Panc1 (cell line): ENCODE measurements around the gene DOCK4. TPM values are rescaled to one million over a fixed set of nuclear protein-coding genes. Genes with fewer than 3 reads are reported as not detected.

Source experiments
- ATAC-seq: fragments of 200-7000 bp; cut with Tn5 transposase; 2 replicates; pipeline ENCODE4 v1.9.1; 2020; ENCODE audit warnings: mild to moderate bottlenecking, moderate library complexity
- BruUV-seq: library from RNA; stranded (reverse); fragments of 400-500 nt; replicated peaks from 2 replicates; lab custom pipeline; 2021; lab: Mats Ljungman, UMichigan
- CTCF ChIA-PET: fragments of 300-600 bp; sonication (Branson Sonifier 250); formaldehyde crosslinking; loops from one replicate; lab custom pipeline; 2022; ENCODE audit warnings: antibody characterized with exemption; lab: Charles Lee
- POLR2A ChIA-PET: fragments of 300-600 bp; sonication (Branson Sonifier 250); formaldehyde crosslinking; loops from one replicate; lab custom pipeline; 2022; ENCODE audit warnings: antibody characterized with exemption; lab: Charles Lee
- DNase-seq: peaks from one replicate; pipeline ENCODE4 v3.0.0-alpha.2; 2010; ENCODE audit warnings: low read depth, low spot score
- H3K27ac ChIP-seq: 2 replicates; pipeline ENCODE4 v1.5.1; 2011; ENCODE audit warnings: mild to moderate bottlenecking, low read length, inconsistent platforms
- H3K27me3 ChIP-seq: fragments of 200-500 bp; sonication (Bioruptor generic); 2 replicates; pipeline ENCODE4 v1.6.0; 2014; ENCODE audit warnings: low read length, inconsistent platforms; ENCODE audit not compliant: control insufficient read depth, insufficient read depth
- H3K36me3 ChIP-seq: fragments of 200-500 bp; sonication (Bioruptor generic); 2 replicates; pipeline ENCODE4 v1.5.1; 2014; ENCODE audit warnings: inconsistent platforms, mild to moderate bottlenecking, low read length, moderate library complexity; ENCODE audit not compliant: control insufficient read depth, insufficient read depth
- H3K4me1 ChIP-seq: 2 replicates; pipeline ENCODE4 v1.5.1; 2011; ENCODE audit warnings: inconsistent platforms, mild to moderate bottlenecking, low read length, moderate library complexity; ENCODE audit not compliant: control insufficient read depth, insufficient read depth
- H3K4me3 ChIP-seq, 2 experiments: 2 replicates each; pipeline ENCODE4 v1.5.1; 2011 to 2012; ENCODE audit warnings: low read depth in 2 of 2, low read length in 2 of 2, mild to moderate bottlenecking in 2 of 2, inconsistent platforms in 1 of 2, moderate library complexity in 1 of 2
- H3K9me3 ChIP-seq: fragments of 200-500 bp; sonication (Bioruptor generic); 2 replicates; pipeline ENCODE4 v1.5.1; 2014; ENCODE audit warnings: low read depth, mild to moderate bottlenecking, inconsistent platforms, low read length, moderate library complexity; ENCODE audit not compliant: control insufficient read depth, insufficient read depth
- POLR2AphosphoS5 ChIP-seq: IDR thresholded peaks from 2 replicates; pipeline ENCODE4 v1.6.1; 2012; ENCODE audit warnings: mild to moderate bottlenecking, low read depth, low read length, moderate library complexity
- SIN3A ChIP-seq: IDR thresholded peaks from 2 replicates; pipeline ENCODE4 v1.6.1; 2012; ENCODE audit warnings: low read depth, mild to moderate bottlenecking, low read length, moderate library complexity, borderline replicate concordance; ENCODE audit not compliant: insufficient read depth
- TCF7L2 ChIP-seq: IDR thresholded peaks from 2 replicates; pipeline ENCODE4 v1.6.1; 2011; ENCODE audit warnings: mild to moderate bottlenecking, low read depth, low read length, inconsistent platforms
- in situ Hi-C: cut with HindIII; loops from 2 replicates; pipeline ENCODE4 v1.10.0; 2016; ENCODE audit warnings: low sequenced_read_pairs, low pct_unique_long_range_greater_than_20kb
- intact Hi-C: fragments of 100-400 bp; cut with micrococcal nuclease; formaldehyde crosslinking; loops from one replicate; pipeline ENCODE4 v1.10.0; 2022; ENCODE audit not compliant: unreplicated experiment
- total RNA-seq: library from RNA; stranded (reverse); gene quantifications from one replicate; pipeline ENCODE4 v1.2.1, GENCODE V29; 2021; ENCODE audit not compliant: unreplicated experiment
- TF ChIP-seq, protein P1 (sequence below): fragments of 450-650 bp; IDR thresholded peaks from 2 replicates; pipeline ENCODE4 v1.5.1; 2017; ENCODE audit warnings: mild to moderate bottlenecking
- TF ChIP-seq, protein P2 (sequence below), 2 experiments: IDR thresholded peaks; 2 replicates each; pipeline ENCODE4 v1.6.1; 2011 to 2012; ENCODE audit warnings: low read depth in 2 of 2, control low read depth in 1 of 2, low read length in 1 of 2, mild to moderate bottlenecking in 1 of 2, moderate library complexity in 1 of 2; ENCODE audit not compliant: insufficient read depth in 1 of 2

Gene DOCK4
- total RNA-seq, 1 experiment from 2014 or later, result 10.8 TPM

DNA sequence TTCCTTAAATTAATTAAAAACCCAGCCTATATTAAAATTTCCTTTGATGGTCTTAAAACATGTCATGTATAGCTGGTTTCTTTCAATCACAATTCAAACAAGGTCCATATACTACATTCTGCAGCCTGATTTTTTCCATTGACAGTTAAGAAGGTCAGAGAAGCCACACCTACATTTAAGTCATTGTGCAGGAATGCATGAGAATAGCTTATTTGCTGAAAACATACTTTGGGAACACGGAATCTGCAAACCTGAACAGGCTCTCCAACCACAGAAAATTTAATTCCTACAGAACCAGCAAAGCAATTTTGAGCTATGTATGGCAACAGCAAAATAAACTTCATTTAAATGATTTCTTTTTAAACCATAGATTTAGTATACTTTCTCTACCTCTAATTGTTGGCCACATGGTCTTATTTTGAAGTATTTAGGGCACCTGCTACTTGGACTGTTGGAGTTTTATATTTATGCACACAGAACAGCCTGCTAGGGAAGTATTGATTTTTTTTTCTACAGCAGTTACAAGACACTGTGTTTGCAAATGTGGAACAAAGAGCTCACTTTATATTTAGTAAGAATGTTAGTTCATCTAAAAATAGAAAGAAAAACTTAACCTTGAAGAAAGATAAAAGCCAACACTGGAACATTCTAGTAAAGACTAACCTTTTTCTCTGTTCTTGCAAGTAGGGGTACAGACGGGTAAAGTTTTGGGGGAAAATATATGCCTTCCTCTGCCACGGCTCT lies 403.0 kb downstream of the DOCK4 start:
- POLR2A ChIA-PET, result no interaction called here
- Histone ChIP-seq H3K27ac (no peak overlapping the region), H3K36me3 (no peaks in the 10 kb centered on the region), H3K27me3 (no peaks in the 10 kb centered on the region), H3K4me1 (no peaks in the 10 kb centered on the region), H3K9me3 (0 out of 2 replicates have a peak, but pooled peaks cover 2% of the 10 kb centered on the region), H3K4me3 (no peak overlapping the region)
- ATAC-seq (no peak), DNase-seq (no peak)
- no TSS peak for BruUV-seq
- TF ChIP-seq TCF7L2, result no peak
- TF ChIP-seq, protein P1, sequence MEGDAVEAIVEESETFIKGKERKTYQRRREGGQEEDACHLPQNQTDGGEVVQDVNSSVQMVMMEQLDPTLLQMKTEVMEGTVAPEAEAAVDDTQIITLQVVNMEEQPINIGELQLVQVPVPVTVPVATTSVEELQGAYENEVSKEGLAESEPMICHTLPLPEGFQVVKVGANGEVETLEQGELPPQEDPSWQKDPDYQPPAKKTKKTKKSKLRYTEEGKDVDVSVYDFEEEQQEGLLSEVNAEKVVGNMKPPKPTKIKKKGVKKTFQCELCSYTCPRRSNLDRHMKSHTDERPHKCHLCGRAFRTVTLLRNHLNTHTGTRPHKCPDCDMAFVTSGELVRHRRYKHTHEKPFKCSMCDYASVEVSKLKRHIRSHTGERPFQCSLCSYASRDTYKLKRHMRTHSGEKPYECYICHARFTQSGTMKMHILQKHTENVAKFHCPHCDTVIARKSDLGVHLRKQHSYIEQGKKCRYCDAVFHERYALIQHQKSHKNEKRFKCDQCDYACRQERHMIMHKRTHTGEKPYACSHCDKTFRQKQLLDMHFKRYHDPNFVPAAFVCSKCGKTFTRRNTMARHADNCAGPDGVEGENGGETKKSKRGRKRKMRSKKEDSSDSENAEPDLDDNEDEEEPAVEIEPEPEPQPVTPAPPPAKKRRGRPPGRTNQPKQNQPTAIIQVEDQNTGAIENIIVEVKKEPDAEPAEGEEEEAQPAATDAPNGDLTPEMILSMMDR, result no peak
- TF ChIP-seq, protein P2, sequence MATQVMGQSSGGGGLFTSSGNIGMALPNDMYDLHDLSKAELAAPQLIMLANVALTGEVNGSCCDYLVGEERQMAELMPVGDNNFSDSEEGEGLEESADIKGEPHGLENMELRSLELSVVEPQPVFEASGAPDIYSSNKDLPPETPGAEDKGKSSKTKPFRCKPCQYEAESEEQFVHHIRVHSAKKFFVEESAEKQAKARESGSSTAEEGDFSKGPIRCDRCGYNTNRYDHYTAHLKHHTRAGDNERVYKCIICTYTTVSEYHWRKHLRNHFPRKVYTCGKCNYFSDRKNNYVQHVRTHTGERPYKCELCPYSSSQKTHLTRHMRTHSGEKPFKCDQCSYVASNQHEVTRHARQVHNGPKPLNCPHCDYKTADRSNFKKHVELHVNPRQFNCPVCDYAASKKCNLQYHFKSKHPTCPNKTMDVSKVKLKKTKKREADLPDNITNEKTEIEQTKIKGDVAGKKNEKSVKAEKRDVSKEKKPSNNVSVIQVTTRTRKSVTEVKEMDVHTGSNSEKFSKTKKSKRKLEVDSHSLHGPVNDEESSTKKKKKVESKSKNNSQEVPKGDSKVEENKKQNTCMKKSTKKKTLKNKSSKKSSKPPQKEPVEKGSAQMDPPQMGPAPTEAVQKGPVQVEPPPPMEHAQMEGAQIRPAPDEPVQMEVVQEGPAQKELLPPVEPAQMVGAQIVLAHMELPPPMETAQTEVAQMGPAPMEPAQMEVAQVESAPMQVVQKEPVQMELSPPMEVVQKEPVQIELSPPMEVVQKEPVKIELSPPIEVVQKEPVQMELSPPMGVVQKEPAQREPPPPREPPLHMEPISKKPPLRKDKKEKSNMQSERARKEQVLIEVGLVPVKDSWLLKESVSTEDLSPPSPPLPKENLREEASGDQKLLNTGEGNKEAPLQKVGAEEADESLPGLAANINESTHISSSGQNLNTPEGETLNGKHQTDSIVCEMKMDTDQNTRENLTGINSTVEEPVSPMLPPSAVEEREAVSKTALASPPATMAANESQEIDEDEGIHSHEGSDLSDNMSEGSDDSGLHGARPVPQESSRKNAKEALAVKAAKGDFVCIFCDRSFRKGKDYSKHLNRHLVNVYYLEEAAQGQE (IDR thresholded peaks at IDR 0.05; ENCODE audit: insufficient read depth in 1 of 2, low read depth in 2 of 2, low read length in 1 of 2), result no peak
- intact Hi-C loops (no loop called here), in situ Hi-C loops (no loop called here)
- CTCF ChIA-PET, result no interaction called here

DNA sequence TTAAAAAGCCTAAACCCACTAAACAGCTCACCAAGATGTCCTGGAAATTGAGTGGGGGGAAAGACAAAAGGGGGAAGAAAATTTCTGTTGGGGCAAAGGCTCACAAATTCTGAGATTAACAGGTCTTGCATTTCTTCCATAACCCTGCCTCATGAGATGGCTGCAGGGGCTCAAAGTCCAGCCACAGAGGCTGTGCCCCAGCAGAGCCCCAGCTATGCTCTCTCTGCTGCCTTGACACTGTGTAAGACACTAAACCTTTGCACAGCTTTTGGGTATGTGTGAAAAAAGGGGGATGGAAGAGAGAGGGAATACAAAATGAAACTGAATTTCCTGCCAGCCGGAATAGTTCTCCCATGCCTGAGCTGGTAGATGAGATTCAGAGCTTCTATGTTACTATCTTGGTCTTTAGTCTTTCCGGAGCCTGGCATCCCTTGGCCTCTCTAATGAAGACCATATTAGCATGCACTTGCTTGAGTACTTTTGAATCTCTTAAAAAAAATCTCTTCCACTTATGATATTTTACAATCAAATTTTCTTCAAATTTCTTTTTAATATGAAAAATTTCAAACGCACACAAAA lies 403.9 kb downstream of the DOCK4 start:
- ChIA-PET POLR2A (interaction anchor here (0.7 kb wide), 1 partner anchor 53 kb away, joined by 5 read pairs; no protein-coding TSS in a partner anchor), CTCF (no interaction called here)
- no TSS peak for BruUV-seq
- no peak overlapping the region for H3K27ac ChIP-seq
- H3K9me3 ChIP-seq, result peaks cover 9% of the 10 kb centered on the region
- no peak for DNase-seq
- H3K4me1 ChIP-seq, result no peaks in the 10 kb centered on the region
- H3K4me3 ChIP-seq, result no peak overlapping the region
- H3K27me3 ChIP-seq, result no peaks in the 10 kb centered on the region
- no peak for ATAC-seq
- H3K36me3 ChIP-seq, result no peaks in the 10 kb centered on the region
- TF ChIP-seq TCF7L2 (no peak), SIN3A (no peak), POLR2AphosphoS5 (no peak)
- TF ChIP-seq, protein P1, result no peak
- TF ChIP-seq, protein P2 (IDR thresholded peaks at IDR 0.05; ENCODE audit: insufficient read depth in 1 of 2, low read depth in 2 of 2, low read length in 1 of 2), result no peak
- in situ Hi-C loops, result no loop called here
- intact Hi-C loops, result no loop called here
